ENCODE data around the gene LLGL2.

- no peak for TF ChIP-seq CTCF (IDR thresholded peaks at IDR 0.05)
- no peak for TF ChIP-seq ZFX (IDR thresholded peaks at IDR 0.05; ENCODE audit: borderline replicate concordance)
Observed at GRCh38 chr17:75566416-75566815, 40.9 kb downstream of the LLGL2 start.

All from 22Rv1 (cell line).